HepG2 (cell line): ENCODE results near the gene PIP5K1C. TPM values are rescaled to one million over a fixed set of nuclear protein-coding genes. Genes with fewer than 3 reads are reported as not detected.

ENCODE experiments used
- ATAC-seq: fragments of 200-7000 bp; cut with Tn5 transposase; 3 replicates; pipeline ENCODE4 v1.9.1; 2020; ENCODE audit warnings: mild to moderate bottlenecking, moderate library complexity
- BruUV-seq: library from RNA; stranded (reverse); fragments of 400-500 nt; replicated peaks from 2 replicates; lab custom pipeline; 2021; lab: Mats Ljungman, UMichigan
- CTCF ChIA-PET: fragments of 300-600 bp; formaldehyde crosslinking; extraction: SDS; loops from one replicate; lab custom pipeline; 2021; ENCODE audit warnings: low total read pairs, inconsistent platforms, low intra/inter-chr PET ratio; lab: Yijun Ruan, JAX
- POLR2A ChIA-PET: fragments of 350-600 bp; sonication (Branson Sonifier 250); formaldehyde crosslinking; loops from one replicate; lab custom pipeline; 2020; ENCODE audit warnings: antibody characterized with exemption, inconsistent platforms; lab: Yijun Ruan, JAX
- DNase-seq: peaks from one replicate; pipeline ENCODE4 v3.0.0-alpha.2; 2015; ENCODE audit warnings: low spot score
- FAIRE-seq: peaks from 3 replicates; lab custom pipeline; 2011; peaks lifted over from hg19 to GRCh38; lab: Jason Lieb, UNC
- H2AFZ ChIP-seq: one replicate; pipeline ENCODE4 v1.6.1; 2011; ENCODE audit warnings: low read length, inconsistent platforms
- H3K27ac ChIP-seq: fragments of 300-600 bp; 3 replicates; pipeline ENCODE4 v1.8.0; 2011; ENCODE audit warnings: mixed run types, mild to moderate bottlenecking, mixed read lengths, low read length, inconsistent platforms; ENCODE audit not compliant: insufficient read depth; ENCODE audit errors: extremely low read length
- H3K27me3 ChIP-seq, 2 experiments: fragments of 200-600 bp in 1 of 2; 2 replicates in 1 of 2; 3 replicates in 1 of 2; pipeline versions ENCODE4 v1.6.0 to v1.8.0; 2011; ENCODE audit warnings: low read length in 2 of 2, mild to moderate bottlenecking in 2 of 2, moderate library complexity in 2 of 2, inconsistent platforms in 1 of 2; ENCODE audit not compliant: insufficient read depth in 2 of 2, control insufficient read depth in 1 of 2
- H3K36me3 ChIP-seq, 2 experiments: fragments of 200-600 bp in 1 of 2; replicated peaks in 1 of 2; 2 replicates in 1 of 2; 3 replicates in 1 of 2; pipeline versions ENCODE4 v1.5.1 to v1.8.0; 2011; ENCODE audit warnings: low read length in 2 of 2, inconsistent platforms in 1 of 2; ENCODE audit not compliant: insufficient read depth in 2 of 2, control insufficient read depth in 1 of 2
- H3K4me1 ChIP-seq: 2 replicates; pipeline ENCODE4 v1.5.1; 2012; ENCODE audit warnings: low read length, inconsistent platforms; ENCODE audit not compliant: insufficient read depth
- H3K4me2 ChIP-seq: 2 replicates; pipeline ENCODE4 v1.6.0; 2011; ENCODE audit warnings: low read depth, low read length, inconsistent platforms
- H3K4me3 ChIP-seq, 3 experiments: fragments of 200-600 bp in 1 of 3; sonication (generic), shearing (Covaris generic) in 1 of 3; replicated peaks in 1 of 3; 2 replicates each; pipeline ENCODE4 v1.5.1; 2011 to 2016; ENCODE audit warnings: low read length in 3 of 3, inconsistent platforms in 2 of 3, low read depth in 2 of 3, mild to moderate bottlenecking in 2 of 3, control low read depth in 1 of 3, mixed read lengths in 1 of 3; ENCODE audit not compliant: insufficient read depth in 1 of 3
- H3K79me2 ChIP-seq: one replicate; pipeline ENCODE4 v1.6.1; 2011; ENCODE audit warnings: low read length, inconsistent platforms; ENCODE audit not compliant: insufficient read depth
- H3K9ac ChIP-seq: 2 replicates; pipeline ENCODE4 v1.6.0; 2011; ENCODE audit warnings: mild to moderate bottlenecking, low read depth, low read length, inconsistent platforms; ENCODE audit not compliant: insufficient read depth
- H3K9me3 ChIP-seq: 2 replicates; pipeline ENCODE4 v1.5.1; 2012; ENCODE audit warnings: mild to moderate bottlenecking, low read length
- H4K20me1 ChIP-seq: 2 replicates; pipeline ENCODE4 v1.6.0; 2011; ENCODE audit warnings: inconsistent platforms, mild to moderate bottlenecking, low read length, moderate library complexity; ENCODE audit not compliant: insufficient read depth
- ATF3 ChIP-seq: sonication (generic); formaldehyde crosslinking; IDR thresholded peaks from 2 replicates; pipeline ENCODE4 v1.4.0; 2020; ENCODE audit warnings: missing genetic modification reagents
- SP140L ChIP-seq: sonication (generic); formaldehyde crosslinking; IDR thresholded peaks from 2 replicates; pipeline ENCODE4 v1.4.0; 2020; ENCODE audit warnings: missing genetic modification reagents, borderline replicate concordance
- ZFP91 ChIP-seq: sonication (generic); formaldehyde crosslinking; IDR thresholded peaks from 2 replicates; pipeline ENCODE4 v1.9.0; 2022; ENCODE audit warnings: missing genetic modification reagents, mild to moderate bottlenecking, borderline replicate concordance
- ZMAT3 ChIP-seq: sonication (generic); formaldehyde crosslinking; conservative IDR thresholded peaks from 2 replicates; pipeline ENCODE4 v1.7.0; 2021; ENCODE audit warnings: missing genetic modification reagents
- ZNF589 ChIP-seq: sonication (generic); formaldehyde crosslinking; conservative IDR thresholded peaks from 2 replicates; pipeline ENCODE4 v1.8.0; 2022; ENCODE audit warnings: mild to moderate bottlenecking, moderate library complexity, missing genetic modification reagents
- ZNF768 ChIP-seq: sonication (generic); formaldehyde crosslinking; IDR thresholded peaks from 2 replicates; pipeline ENCODE4 v1.4.0; 2020; ENCODE audit warnings: missing genetic modification reagents
- ZNF770 ChIP-seq: sonication (generic); formaldehyde crosslinking; IDR thresholded peaks from 2 replicates; pipeline ENCODE4 v1.5.0; 2020; ENCODE audit warnings: mild to moderate bottlenecking, missing genetic modification reagents
- whole genome bisulfite sequencing: methylation state at CpG from one replicate; pipeline ENCODE4 v1.1.6; 2017; ENCODE audit warnings: low lambda C conversion rate; 5-methylcytosine and 5-hydroxymethylcytosine counted together
- in situ Hi-C: cut with HindIII; loops from 2 replicates; pipeline ENCODE4 v1.10.0; 2017; ENCODE audit warnings: low pct_unique_long_range_greater_than_20kb; ENCODE audit not compliant: extremely low pct_ligation_motif_present
- intact Hi-C: fragments of 100-400 bp; cut with micrococcal nuclease; formaldehyde crosslinking; loops from one replicate; pipeline ENCODE4 v1.10.0; 2022; ENCODE audit not compliant: unreplicated experiment
- polyA plus RNA-seq, 8 experiments: library from polyadenylated mRNA; depleted of rRNA in 3 of 8; stranded (reverse) in 7 of 8; unstranded in 1 of 8; fragments of >200 nt; fragmentation: Illumina TruSeq in 4 of 8; extraction: Trizol in 4 of 8; gene quantifications; 2 replicates each; pipeline versions ENCODE4 v1.2.1 to v1.2.3, GENCODE V29; 2011 to 2016; ENCODE audit warnings: low read depth in 4 of 8, missing spikeins in 1 of 8, mixed read lengths in 1 of 8; ENCODE audit not compliant: insufficient read depth in 1 of 8
- total RNA-seq, 5 experiments: library from RNA; depleted of rRNA; stranded (reverse); fragments of >200 nt; fragmentation: Illumina TruSeq; extraction: Trizol; gene quantifications; 2 replicates each; pipeline ENCODE4 v1.2.3, GENCODE V29; 2016; ENCODE audit warnings: low read depth in 1 of 5
- TF ChIP-seq, protein P1 (sequence below): sonication (generic); formaldehyde crosslinking; IDR thresholded peaks from 2 replicates; pipeline ENCODE4 v1.4.0; 2020; ENCODE audit warnings: missing genetic modification reagents

Gene PIP5K1C
- total and polyA plus RNA-seq, 2 of the 13 experiments (the other 11 are each of a cell fraction or from before 2014, with no cell fraction given): 3.6 to 4.3 TPM

- CTCF ChIA-PET: no interaction called here
Measured at GRCh38 chr19:3725121-3725520, 24.9 kb upstream of the PIP5K1C start.

DNA sequence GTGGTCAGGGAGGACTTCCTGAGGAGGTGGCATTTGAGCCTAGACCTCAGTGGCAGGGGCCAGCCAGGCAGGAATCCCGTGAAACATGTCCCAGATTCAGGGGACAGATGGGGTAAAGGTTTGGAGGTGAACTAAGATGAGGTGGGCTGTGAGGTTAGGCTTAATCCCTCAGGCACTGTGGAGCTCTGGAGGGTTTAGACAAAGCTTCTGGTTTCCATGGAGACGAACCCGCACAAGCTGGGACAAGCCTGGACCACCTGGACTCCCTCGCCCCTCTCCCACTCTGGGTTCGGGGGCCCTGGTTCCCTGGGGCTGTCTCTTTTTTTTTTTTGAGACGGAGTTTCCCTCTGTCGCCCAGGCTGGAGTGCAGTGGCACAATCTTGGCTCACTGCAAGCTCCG, 23.6 kb upstream of the PIP5K1C start:
- H3K9ac ChIP-seq: no peak overlapping the region
- no TSS peak for BruUV-seq
- peaks cover 24% of the 10 kb centered on the region for H3K4me1 ChIP-seq
- H3K4me3 ChIP-seq: no peak overlapping the region
- H4K20me1 ChIP-seq: no peaks in the 10 kb centered on the region
- no peaks in the 10 kb centered on the region for H3K79me2 ChIP-seq
- no peak overlapping the region for H3K27ac ChIP-seq
- ChIA-PET POLR2A (no interaction called here), CTCF (no interaction called here)
- H2AFZ ChIP-seq: no peak overlapping the region
- H3K36me3 ChIP-seq: no peaks in the 10 kb centered on the region
- no peaks in the 10 kb centered on the region; a peak in 1 of 5 replicates for H3K27me3 ChIP-seq
- WGBS: 82% methylated on average over 8 of the region's 8 CpGs
- DNase-seq: no peak
- H3K9me3 ChIP-seq: no peaks in the 10 kb centered on the region
- in situ Hi-C loops: no loop called here
- FAIRE-seq: no peak
- intact Hi-C loops: no loop called here
- ATAC-seq: no peak
- H3K4me2 ChIP-seq: no peak overlapping the region
- no peak for TF ChIP-seq SP140L (CRISPR knock-in tag)
- TF ChIP-seq, protein P1, sequence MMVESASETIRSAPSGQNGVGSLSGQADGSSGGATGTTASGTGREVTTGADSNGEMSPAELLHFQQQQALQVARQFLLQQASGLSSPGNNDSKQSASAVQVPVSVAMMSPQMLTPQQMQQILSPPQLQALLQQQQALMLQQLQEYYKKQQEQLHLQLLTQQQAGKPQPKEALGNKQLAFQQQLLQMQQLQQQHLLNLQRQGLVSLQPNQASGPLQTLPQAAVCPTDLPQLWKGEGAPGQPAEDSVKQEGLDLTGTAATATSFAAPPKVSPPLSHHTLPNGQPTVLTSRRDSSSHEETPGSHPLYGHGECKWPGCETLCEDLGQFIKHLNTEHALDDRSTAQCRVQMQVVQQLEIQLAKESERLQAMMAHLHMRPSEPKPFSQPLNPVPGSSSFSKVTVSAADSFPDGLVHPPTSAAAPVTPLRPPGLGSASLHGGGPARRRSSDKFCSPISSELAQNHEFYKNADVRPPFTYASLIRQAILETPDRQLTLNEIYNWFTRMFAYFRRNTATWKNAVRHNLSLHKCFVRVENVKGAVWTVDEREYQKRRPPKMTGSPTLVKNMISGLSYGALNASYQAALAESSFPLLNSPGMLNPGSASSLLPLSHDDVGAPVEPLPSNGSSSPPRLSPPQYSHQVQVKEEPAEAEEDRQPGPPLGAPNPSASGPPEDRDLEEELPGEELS (CRISPR knock-in tag): no peak
- TF ChIP-seq ZFP91 (CRISPR knock-in tag): no peak
- no peak for TF ChIP-seq ZNF589 (CRISPR knock-in tag)
- TF ChIP-seq ZMAT3 (CRISPR knock-in tag): no peak

More at GRCh38 chr19:3725121-3725520, 24.9 kb upstream of the PIP5K1C start:
- Histone ChIP-seq H3K4me3 (no peak overlapping the region), H3K4me1 (peaks cover 18% of the 10 kb centered on the region), H4K20me1 (no peaks in the 10 kb centered on the region), H3K79me2 (no peaks in the 10 kb centered on the region), H3K9me3 (no peaks in the 10 kb centered on the region), H3K27me3 (no peaks in the 10 kb centered on the region; a peak in 1 of 5 replicates), H3K36me3 (no peaks in the 10 kb centered on the region), H3K9ac (no peak overlapping the region), H3K4me2 (no peak overlapping the region), H3K27ac (no peak overlapping the region), H2AFZ (no peak overlapping the region)
- FAIRE-seq (no peak), DNase-seq (no peak), ATAC-seq (no peak)
- intact Hi-C loops: no loop called here
- BruUV-seq: no TSS peak
- in situ Hi-C loops: no loop called here
- 73% methylated on average over 3 of the region's 3 CpGs for WGBS
- POLR2A ChIA-PET: no interaction called here
- TF ChIP-seq ZNF770 (CRISPR knock-in tag) (0 out of 2 replicates have a peak, but pooled peaks have one; percentile 21), ATF3 (CRISPR knock-in tag) (no peak), ZNF768 (CRISPR knock-in tag) (peak; percentile 42; the same call in 1 of the 2 replicates)
